Dermis blood vessel endothelial cell (primary cell): ENCODE results near the gene NMU. TPM values are rescaled to one million over a fixed set of nuclear protein-coding genes. Genes with fewer than 3 reads are reported as not detected.
"Not testable (repeated sequence)": the region's sequence is repeated elsewhere in the genome, so short reads cannot be mapped to it uniquely, and the experiment has no call there.

ENCODE experiments used
- DNase-seq: peaks from one replicate; pipeline ENCODE4 v3.0.0; 2010
- total RNA-seq: library from RNA; depleted of rRNA; stranded (reverse); fragments of >200 nt; gene quantifications from 2 replicates; pipeline ENCODE4 v1.2.3, GENCODE V29; 2014

Gene NMU, protein sequence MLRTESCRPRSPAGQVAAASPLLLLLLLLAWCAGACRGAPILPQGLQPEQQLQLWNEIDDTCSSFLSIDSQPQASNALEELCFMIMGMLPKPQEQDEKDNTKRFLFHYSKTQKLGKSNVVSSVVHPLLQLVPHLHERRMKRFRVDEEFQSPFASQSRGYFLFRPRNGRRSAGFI
- total RNA-seq: 0.23 TPM in 1 of 2 replicates, not detected in the other

DNA sequence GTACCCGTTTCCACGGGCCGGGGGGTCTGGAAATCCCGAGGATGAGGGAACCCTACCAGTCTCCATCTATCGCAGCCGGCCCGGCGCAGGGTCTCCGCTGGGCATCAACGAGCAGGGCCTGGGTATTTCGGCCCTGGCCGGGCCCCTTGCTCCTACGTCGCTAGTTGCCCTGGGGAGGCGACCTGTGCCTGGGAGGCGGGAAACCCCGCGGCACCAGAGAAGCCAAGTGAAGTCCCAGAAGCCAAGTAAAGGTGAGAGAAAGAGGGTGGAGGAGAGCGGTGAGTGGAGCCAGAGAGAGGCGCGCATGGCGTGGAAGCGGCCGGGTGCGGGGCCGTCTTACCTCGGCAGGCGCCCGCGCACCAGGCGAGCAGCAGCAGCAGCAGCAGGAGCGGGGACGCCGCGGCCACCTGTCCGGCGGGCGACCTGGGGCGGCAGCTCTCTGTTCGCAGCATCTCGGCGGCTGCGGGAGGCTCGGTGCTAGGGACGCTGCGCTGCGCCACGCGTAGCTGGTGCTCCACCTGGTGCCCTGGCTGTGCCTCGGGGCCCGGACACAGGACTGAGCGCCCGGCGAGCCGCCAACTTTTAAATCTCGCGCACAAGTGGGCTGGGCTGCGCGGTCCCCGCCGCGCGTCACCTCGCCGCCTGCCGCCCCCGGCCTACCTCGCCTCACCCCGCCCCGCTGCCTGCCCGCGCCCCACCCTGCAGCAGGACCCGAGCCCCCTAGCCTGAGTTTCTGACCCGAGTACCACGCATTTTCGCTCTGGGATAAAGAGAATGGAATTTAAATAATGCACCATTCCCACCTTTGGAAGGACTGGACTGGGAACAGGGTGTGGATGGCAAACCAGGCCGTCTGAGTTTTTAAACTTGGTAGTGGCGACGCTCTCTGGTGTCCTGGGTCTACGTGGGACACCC, at the start of gene NMU:
TSS of gene NMU (minus strand) at position 558 of the 915 bp plus-strand sequence. CDS start at position 452, 106 bp downstream.
- DNase-seq: peak; percentile 40

- DNase-seq: no peak
Measured at GRCh38 chr4:55684276-55684675, 48.2 kb upstream of the NMU start.

- not testable (repeated sequence) for DNase-seq
Measured at GRCh38 chr4:55682797-55683196, 46.7 kb upstream of the NMU start.

GRCh38 chr4:55682295-55682694, 46.2 kb upstream of the NMU start:
- DNase-seq: no peak

GRCh38 chr4:55681430-55681829, 45.3 kb upstream of the NMU start:
- DNase-seq: no peak

DNA sequence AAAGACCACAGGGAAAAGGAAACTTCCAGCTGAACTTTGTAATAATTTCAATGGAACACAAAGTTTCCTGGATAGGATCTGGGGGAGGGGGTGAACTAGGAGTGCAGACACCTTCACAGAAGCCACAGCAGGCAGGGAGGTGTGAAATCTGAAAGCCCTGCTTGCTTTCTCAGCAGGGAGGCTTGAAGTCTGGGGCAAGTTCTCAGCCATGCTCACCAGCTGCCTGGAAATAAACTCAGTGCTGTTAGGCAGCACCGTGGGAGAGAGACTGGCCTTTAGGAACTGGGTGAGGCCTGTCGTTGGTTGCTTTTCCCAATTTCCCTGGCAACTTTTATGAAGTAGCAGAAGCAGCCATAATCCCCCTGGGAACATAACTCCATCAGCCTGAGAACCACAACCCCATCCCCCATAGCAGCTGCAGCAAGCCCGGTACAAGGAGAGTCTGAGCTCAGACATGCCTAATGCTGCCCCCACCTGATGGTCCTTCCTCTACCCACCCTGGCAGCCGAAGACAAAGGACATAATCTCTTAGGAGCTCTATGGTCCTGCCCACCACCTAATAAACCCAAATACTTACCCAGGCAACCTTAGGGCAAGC, 39.2 kb upstream of the NMU start:
- no peak for DNase-seq

GRCh38 chr4:55673424-55673823, 37.3 kb upstream of the NMU start:
- DNase-seq: no peak

- DNase-seq: no peak
Measured at GRCh38 chr4:55671667-55672066, 35.6 kb upstream of the NMU start.

DNA sequence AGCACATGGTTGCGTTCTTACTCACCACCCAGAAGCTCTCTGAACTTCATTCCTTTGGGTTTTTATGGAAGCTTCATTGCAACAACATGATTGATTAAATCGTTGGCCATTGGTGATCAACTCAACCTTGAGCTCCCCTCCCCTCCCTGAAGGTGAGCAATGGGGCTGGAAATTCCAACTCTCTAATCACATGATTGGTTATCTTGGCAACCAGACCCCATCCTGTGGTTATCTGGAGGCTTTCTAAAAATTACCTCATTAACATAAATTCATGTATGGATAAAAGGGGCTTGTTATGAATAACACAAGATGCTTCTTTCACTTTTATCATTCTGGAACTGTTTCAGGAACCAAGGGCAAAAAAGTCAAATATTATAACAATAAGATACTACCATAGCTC, 34.6 kb upstream of the NMU start:
- DNase-seq: no peak

DNA sequence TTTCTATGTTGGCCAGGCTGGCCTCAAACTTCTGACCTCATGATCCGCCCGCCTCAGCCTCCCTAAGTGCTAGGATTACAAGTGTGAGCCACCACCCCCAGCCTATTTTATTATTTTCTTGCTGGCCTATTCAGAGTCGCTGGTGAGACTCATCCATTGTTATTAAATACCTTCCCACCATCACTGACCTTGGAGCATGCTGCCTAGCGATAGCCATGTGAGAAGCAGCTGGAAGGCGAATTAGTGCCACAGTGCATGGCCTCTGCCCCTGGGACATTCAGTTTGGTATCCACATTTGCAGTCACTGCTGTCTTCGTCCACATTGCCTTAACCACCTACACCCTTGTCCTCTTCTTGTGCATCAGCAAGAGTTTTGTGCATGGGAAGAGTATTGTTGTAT, 32.4 kb upstream of the NMU start:
- DNase-seq: no peak

GRCh38 chr4:55666535-55666934, 30.4 kb upstream of the NMU start:
- DNase-seq: no peak

- no peak for DNase-seq
Measured at GRCh38 chr4:55663145-55663544, 27.0 kb upstream of the NMU start.

- DNase-seq: no peak
Measured at GRCh38 chr4:55661398-55662056, 25.4 kb upstream of the NMU start.

DNA sequence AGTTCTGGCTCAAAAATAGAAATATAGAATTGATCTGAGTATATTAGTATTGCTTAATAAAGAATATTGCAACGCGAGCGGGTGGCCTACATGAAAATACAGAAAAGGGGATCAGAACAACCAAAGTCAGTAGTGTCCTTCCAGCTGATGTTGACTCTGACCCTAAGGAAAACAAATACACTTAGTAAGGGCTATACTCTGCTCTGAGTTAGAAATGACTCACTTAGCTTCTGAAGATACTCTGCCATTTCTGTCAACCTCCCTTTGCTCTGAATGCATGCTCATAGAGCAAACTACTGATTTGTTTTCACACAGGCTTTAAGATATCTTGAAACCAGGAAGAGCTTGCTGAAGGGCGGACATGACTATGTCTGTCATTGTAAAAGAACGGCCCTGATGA, 22.6 kb upstream of the NMU start:
- no peak for DNase-seq

- no peak for DNase-seq
Measured at GRCh38 chr4:55654131-55654530, 18.0 kb upstream of the NMU start.

GRCh38 chr4:55650483-55650882, 14.4 kb upstream of the NMU start:
- no peak for DNase-seq

DNA sequence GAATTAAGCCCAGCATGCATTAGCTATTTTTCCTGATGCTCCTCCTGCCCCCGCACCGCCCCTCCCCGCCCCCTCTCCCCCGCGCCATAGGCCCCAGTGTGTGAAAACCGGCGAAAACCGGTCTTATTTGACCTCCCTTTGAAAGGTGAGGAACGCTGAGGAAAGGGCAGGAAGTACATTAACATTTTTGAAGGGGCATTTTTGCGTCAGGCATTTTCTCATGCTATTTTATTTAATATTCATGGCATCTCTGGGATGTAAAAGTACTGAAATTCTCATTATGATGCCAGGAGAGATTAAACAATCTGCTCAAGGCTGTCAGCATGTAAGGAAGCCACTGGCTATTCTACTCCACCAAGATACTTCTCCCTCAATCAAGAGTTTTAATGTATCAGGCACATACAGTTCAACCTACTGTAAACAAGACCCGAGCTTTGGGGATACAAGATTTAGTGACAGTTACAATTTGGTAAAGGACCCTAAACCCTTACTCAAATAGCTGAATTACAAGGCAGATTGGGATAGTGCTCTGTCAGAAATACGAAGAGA, 1.2 kb upstream of the NMU start:
- no peak for DNase-seq

DNA sequence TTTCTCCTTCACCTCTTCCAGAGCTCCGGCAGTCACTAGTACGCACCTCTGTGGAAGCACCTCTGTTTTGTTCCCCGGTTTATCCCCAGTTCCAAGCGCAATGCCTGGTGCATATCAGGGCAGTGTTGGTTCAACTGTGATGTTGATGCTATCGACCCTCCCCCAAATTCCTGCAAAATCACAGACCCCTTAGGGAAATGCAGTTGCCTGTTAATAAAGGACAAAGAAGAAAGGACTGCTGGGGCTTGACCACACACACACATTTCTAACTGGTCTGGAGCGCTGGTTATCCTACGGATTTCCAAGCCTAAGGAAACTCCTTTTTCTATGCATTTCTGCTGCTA, 530 bp upstream of the NMU start:
- DNase-seq: no peak

DNA sequence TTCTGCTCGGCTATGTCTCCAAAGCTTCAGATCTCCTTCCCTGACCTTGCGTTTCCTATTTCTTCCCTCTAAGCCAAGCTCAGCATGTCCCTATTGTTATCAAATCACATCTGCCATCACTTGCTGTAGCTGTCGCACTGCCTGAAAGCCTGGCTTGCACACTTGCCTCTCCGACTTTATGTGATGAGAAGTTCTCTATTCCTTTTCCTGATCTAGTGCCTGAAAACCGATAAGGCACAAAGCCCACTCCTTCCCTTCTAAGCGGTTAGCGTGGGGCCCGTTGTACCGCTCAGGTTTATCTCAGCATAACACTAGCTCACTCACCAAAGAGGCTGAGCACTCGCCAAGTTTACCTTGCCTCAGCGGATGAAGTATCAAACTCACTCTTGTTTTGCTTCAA, 816 bp downstream of the NMU start:
- DNase-seq: no peak

GRCh38 chr4:55634417-55635128, 1.5 kb downstream of the NMU start:
- no peak for DNase-seq

- no peak for DNase-seq
Measured at GRCh38 chr4:55633903-55634302, 2.2 kb downstream of the NMU start.

DNA sequence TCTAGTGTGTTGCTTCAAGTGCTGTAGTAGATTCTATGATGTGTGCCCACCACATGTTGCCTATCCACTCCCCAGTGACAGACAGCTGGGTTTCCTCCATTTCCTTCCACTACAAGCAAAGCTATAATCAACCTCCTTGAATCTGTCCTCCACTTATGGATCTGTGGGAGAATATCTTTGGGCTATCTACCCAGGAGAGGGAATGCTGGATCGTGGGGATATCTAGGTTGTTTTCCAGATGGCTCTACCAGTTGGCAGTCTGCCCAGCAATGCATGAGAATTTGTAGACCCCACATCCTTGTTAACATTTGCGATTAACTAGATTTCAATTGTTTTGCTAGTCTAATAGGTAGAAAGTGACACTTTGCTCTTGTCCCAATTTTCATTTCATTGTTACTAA, 10.3 kb downstream of the NMU start:
- DNase-seq: no peak
